BLaER1 treated with 17β-estradiol and CSF1 and Interleukin-3, amounts not matched to agents 10 nM and 100 nM (cell line): Measurements from ENCODE around the gene REEP2.

Experiments
- H3K27ac ChIP-seq, 11 experiments: shearing (Covaris generic); formaldehyde crosslinking; 2 replicates each; pipeline ENCODE4 v1.8.1; 2022
- H3K27me3 ChIP-seq, 11 experiments: shearing (Covaris generic); formaldehyde crosslinking; 2 replicates each; pipeline ENCODE4 v1.8.1; 2022
- H3K36me3 ChIP-seq, 11 experiments: shearing (Covaris generic); formaldehyde crosslinking; 2 replicates each; pipeline ENCODE4 v1.8.1; 2022
- H3K4me1 ChIP-seq, 10 experiments: shearing (Covaris generic); formaldehyde crosslinking; 2 replicates each; pipeline ENCODE4 v1.8.1; 2022
- H3K4me2 ChIP-seq, 11 experiments: shearing (Covaris generic); formaldehyde crosslinking; 2 replicates each; pipeline ENCODE4 v1.8.1; 2022
- H3K4me3 ChIP-seq, 10 experiments: shearing (Covaris generic); formaldehyde crosslinking; 2 replicates each; pipeline ENCODE4 v1.8.1; 2022
- H3K9ac ChIP-seq, 11 experiments: shearing (Covaris generic); formaldehyde crosslinking; 2 replicates each; pipeline ENCODE4 v1.8.1; 2022
- H3K9me3 ChIP-seq, 11 experiments: shearing (Covaris generic); formaldehyde crosslinking; replicated peaks in 1 of 11; 2 replicates each; pipeline ENCODE4 v1.8.1; 2022
- H4K20me1 ChIP-seq, 11 experiments: shearing (Covaris generic); formaldehyde crosslinking; 2 replicates each; pipeline ENCODE4 v1.8.1; 2022
- Cebpa-rat ChIP-seq, 11 experiments: shearing (Covaris generic); IDR thresholded peaks; 2 replicates each; pipeline ENCODE4 v1.8.1; 2022

The REEP2 gene

GRCh38 chr5:138495351-138495750 lies 56.5 kb downstream of the REEP2 start:
- H4K20me1 ChIP-seq: no peaks in the 10 kb centered on the region
- H3K4me1 ChIP-seq: peaks cover 30 to 41% (median 37%) of the 10 kb centered on the region in 10 experiments
- H3K9me3 ChIP-seq: no peaks in the 10 kb centered on the region
- H3K4me3 ChIP-seq: no peak overlapping the region
- no peak overlapping the region for H3K27ac ChIP-seq
- no peak for TF ChIP-seq Cebpa-rat (IDR thresholded peaks at IDR 0.05)
- H3K36me3 ChIP-seq: peaks cover 0 to 4% (median 0%) of the 10 kb centered on the region in 11 experiments; a peak in 1 of 22 replicates
- peaks cover 0 to 8% (median 0%) of the 10 kb centered on the region in 11 experiments; a peak in 2 of 22 replicates for H3K27me3 ChIP-seq
- H3K9ac ChIP-seq: no peak overlapping the region
- H3K4me2 ChIP-seq: no peak overlapping the region
